ENCODE measurements around the gene TUBAL3.

Gene TUBAL3

GRCh38 chr10:5428133-5428532 lies 23.5 kb upstream of the TUBAL3 start:
- no peak for TF ChIP-seq ZNF311 (tag by site-specific recombination; IDR thresholded peaks at IDR 0.05; ENCODE audit: borderline replicate concordance)
- no peak for TF ChIP-seq ZNF211 (tag by site-specific recombination; IDR thresholded peaks at IDR 0.05; ENCODE audit: low read depth)
- TF ChIP-seq ZNF776 (tag by site-specific recombination; IDR thresholded peaks at IDR 0.05; ENCODE audit: borderline replicate concordance) = no peak
- no peak for TF ChIP-seq ZFP3 (tag by site-specific recombination; IDR thresholded peaks at IDR 0.05; ENCODE audit: low read depth)
- TF ChIP-seq PRDM6 (tag by site-specific recombination; IDR thresholded peaks at IDR 0.05) = 0 out of 2 replicates have a peak, but pooled peaks have one; percentile 33
- no peak for TF ChIP-seq ZNF677 (tag by site-specific recombination; IDR thresholded peaks at IDR 0.05)

GRCh38 chr10:5424751-5425150 lies 20.1 kb upstream of the TUBAL3 start:
- no peak overlapping the region for H3K4me3 ChIP-seq (ENCODE audit: low read depth, low read length)
- TF ChIP-seq PRDM10 (tag by site-specific recombination; IDR thresholded peaks at IDR 0.05) (no peak), ZNF292 (tag by site-specific recombination; IDR thresholded peaks at IDR 0.05; ENCODE audit: borderline replicate concordance, low read depth) (no peak), GFI1B (tag by site-specific recombination; IDR thresholded peaks at IDR 0.05) (no peak), ZFP37 (tag by site-specific recombination; IDR thresholded peaks at IDR 0.05) (no peak)
- ChIA-PET POLR2A (no interaction called here), CTCF (interaction anchor here (0.7 to 4.4 kb wide), 4 partner anchors 10 to 575 kb away, joined by 3 to 39 read pairs (median 4); no protein-coding TSS in a partner anchor)
- peaks cover 3 to 10% of the 10 kb centered on the region in 2 experiments for H3K36me3 ChIP-seq (ENCODE audit: control insufficient read depth in 2 of 2, insufficient read depth in 1 of 2, low read length in 2 of 2)
- H3K27ac ChIP-seq (ENCODE audit: extremely low read depth, low read depth, low read length) = no peak overlapping the region
- no peaks in the 10 kb centered on the region for H3K9me3 ChIP-seq (ENCODE audit: control insufficient read depth, insufficient read depth, low read depth, low read length)
- H3K4me1 ChIP-seq (ENCODE audit: control insufficient read depth, insufficient read depth, low read length) = no peaks in the 10 kb centered on the region

More at GRCh38 chr10:5428133-5428532, 23.5 kb upstream of the TUBAL3 start:
- Histone ChIP-seq H3K27ac (ENCODE audit: extremely low read depth, low read depth, low read length) (no peak overlapping the region), H3K4me3 (ENCODE audit: low read depth, low read length) (no peak overlapping the region), H3K36me3 (ENCODE audit: control insufficient read depth in 2 of 2, insufficient read depth in 1 of 2, low read length in 2 of 2) (peaks cover 14 to 27% of the 10 kb centered on the region in 2 experiments), H3K9me3 (ENCODE audit: control insufficient read depth, insufficient read depth, low read depth, low read length) (no peaks in the 10 kb centered on the region), H3K4me1 (ENCODE audit: control insufficient read depth, insufficient read depth, low read length) (no peaks in the 10 kb centered on the region)
- CTCF ChIA-PET = interaction anchor here (0.6 to 1.4 kb wide), 4 partner anchors 11 to 252 kb away, joined by 3 to 4 read pairs (median 3); no protein-coding TSS in a partner anchor
- POLR2A ChIA-PET = no interaction called here

- Histone ChIP-seq H3K36me3 (ENCODE audit: control insufficient read depth in 2 of 2, insufficient read depth in 1 of 2, low read length in 2 of 2) (peaks cover 0 to 3% of the 10 kb centered on the region in 2 experiments; a peak in 2 of 3 replicates), H3K27ac (ENCODE audit: extremely low read depth, low read depth, low read length) (no peak overlapping the region), H3K9me3 (ENCODE audit: control insufficient read depth, insufficient read depth, low read depth, low read length) (no peaks in the 10 kb centered on the region), H3K4me3 (ENCODE audit: low read depth, low read length) (no peak overlapping the region), H3K4me1 (ENCODE audit: control insufficient read depth, insufficient read depth, low read length) (no peaks in the 10 kb centered on the region)
- CTCF ChIA-PET = interaction anchor here (0.7 to 4.4 kb wide), 4 partner anchors 11 to 727 kb away, joined by 3 to 39 read pairs (median 3); no protein-coding TSS in a partner anchor
- POLR2A ChIA-PET = no interaction called here
- TF ChIP-seq ZNF350 (tag by site-specific recombination; IDR thresholded peaks at IDR 0.05) = no peak
- no peak for TF ChIP-seq ZBTB10 (tag by site-specific recombination; IDR thresholded peaks at IDR 0.05)
- TF ChIP-seq KLF10 (tag by site-specific recombination; IDR thresholded peaks at IDR 0.05) = no peak
- TF ChIP-seq ZNF488 (tag by site-specific recombination; IDR thresholded peaks at IDR 0.05) = no peak
- TF ChIP-seq PBX3 (CRISPR knock-in tag; IDR thresholded peaks at IDR 0.05) = no peak
- no peak for TF ChIP-seq ZNF398 (tag by site-specific recombination; IDR thresholded peaks at IDR 0.05)
These were observed 19.1 kb upstream of the TUBAL3 start for GRCh38 chr10:5423771-5424170.
